Uterine smooth muscle cell (primary cell): ENCODE measurements around the gene SDE2. TPM values are rescaled to one million over a fixed set of nuclear protein-coding genes. Genes with fewer than 3 reads are reported as not detected.

Experiments used
- total RNA-seq: library from RNA; depleted of rRNA; stranded (reverse); fragments of >200 nt; gene quantifications from 2 replicates; pipeline ENCODE4 v1.2.3, GENCODE V29; 2014

Gene SDE2
- total RNA-seq = 31.8 and 34.0 TPM in 2 replicates

GRCh38 chr1:225999227-225999911, at the start of gene SDE2:
Gene SDE2, minus strand, starts transcription at chr1:225999343. Its CDS starts 31 bp downstream, at chr1:225999312.

GRCh38 chr1:225941187-225941941, 57.8 kb downstream of the SDE2 start, which contains the start of gene LEFTY2:
Gene LEFTY2, minus strand, starts transcription at chr1:225941220. Its CDS starts 80 bp downstream, at chr1:225941140.

Other genes with a start within 250 kb of the SDE2 start
- 236 and 303 TPM in 2 replicates for gene SRP9, start 221.5 kb downstream of the SDE2 start, total RNA-seq
- gene EPHX1, start 189.2 kb downstream of the SDE2 start, total RNA-seq = 8.0 and 21.7 TPM in 2 replicates
- gene TMEM63A, start 117.0 kb downstream of the SDE2 start, total RNA-seq = 15.2 and 20.5 TPM in 2 replicates
- gene LEFTY1, start 110.2 kb downstream of the SDE2 start, total RNA-seq = not detected in 2 replicates
- 38.3 and 51.4 TPM in 2 replicates for gene PYCR2, start 75.1 kb downstream of the SDE2 start, total RNA-seq
- gene LEFTY2, start 58.1 kb downstream of the SDE2 start, total RNA-seq = under 0.01 TPM in 1 of 2 replicates, not detected in the other
- 83.7 and 88.1 TPM in 2 replicates for gene H3-3A, start 63.4 kb upstream of the SDE2 start, total RNA-seq
- gene ACBD3, start 187.4 kb upstream of the SDE2 start, total RNA-seq = 102 and 110 TPM in 2 replicates
- gene MIXL1, start 224.3 kb upstream of the SDE2 start, total RNA-seq = 0.12 TPM in 1 of 2 replicates, not detected in the other